ENCODE data around the gene LMTK2.
A peak's percentile ranks its signal among the peaks of the same experiment; 100 is the strongest.

LMTK2 gene

GRCh38 chr7:98166668-98166970 is 60.0 kb downstream of the LMTK2 start:
- no peak overlapping the region for H3K27ac Mint-ChIP-seq
- H3K9me3 Mint-ChIP-seq, result no peaks in the 10 kb centered on the region
- H3K36me3 Mint-ChIP-seq (ENCODE audit: low read depth), result no peaks in the 10 kb centered on the region
- H3K4me1 Mint-ChIP-seq, result peaks cover 18% of the 10 kb centered on the region
- no peaks in the 10 kb centered on the region for H3K27me3 Mint-ChIP-seq (ENCODE audit: low read depth, poor library complexity)
- no peak for DNase-seq
- no peak overlapping the region for H3K4me3 Mint-ChIP-seq
- TF ChIP-seq, protein P1, sequence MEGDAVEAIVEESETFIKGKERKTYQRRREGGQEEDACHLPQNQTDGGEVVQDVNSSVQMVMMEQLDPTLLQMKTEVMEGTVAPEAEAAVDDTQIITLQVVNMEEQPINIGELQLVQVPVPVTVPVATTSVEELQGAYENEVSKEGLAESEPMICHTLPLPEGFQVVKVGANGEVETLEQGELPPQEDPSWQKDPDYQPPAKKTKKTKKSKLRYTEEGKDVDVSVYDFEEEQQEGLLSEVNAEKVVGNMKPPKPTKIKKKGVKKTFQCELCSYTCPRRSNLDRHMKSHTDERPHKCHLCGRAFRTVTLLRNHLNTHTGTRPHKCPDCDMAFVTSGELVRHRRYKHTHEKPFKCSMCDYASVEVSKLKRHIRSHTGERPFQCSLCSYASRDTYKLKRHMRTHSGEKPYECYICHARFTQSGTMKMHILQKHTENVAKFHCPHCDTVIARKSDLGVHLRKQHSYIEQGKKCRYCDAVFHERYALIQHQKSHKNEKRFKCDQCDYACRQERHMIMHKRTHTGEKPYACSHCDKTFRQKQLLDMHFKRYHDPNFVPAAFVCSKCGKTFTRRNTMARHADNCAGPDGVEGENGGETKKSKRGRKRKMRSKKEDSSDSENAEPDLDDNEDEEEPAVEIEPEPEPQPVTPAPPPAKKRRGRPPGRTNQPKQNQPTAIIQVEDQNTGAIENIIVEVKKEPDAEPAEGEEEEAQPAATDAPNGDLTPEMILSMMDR (IDR thresholded peaks at IDR 0.05), result no peak

DNA sequence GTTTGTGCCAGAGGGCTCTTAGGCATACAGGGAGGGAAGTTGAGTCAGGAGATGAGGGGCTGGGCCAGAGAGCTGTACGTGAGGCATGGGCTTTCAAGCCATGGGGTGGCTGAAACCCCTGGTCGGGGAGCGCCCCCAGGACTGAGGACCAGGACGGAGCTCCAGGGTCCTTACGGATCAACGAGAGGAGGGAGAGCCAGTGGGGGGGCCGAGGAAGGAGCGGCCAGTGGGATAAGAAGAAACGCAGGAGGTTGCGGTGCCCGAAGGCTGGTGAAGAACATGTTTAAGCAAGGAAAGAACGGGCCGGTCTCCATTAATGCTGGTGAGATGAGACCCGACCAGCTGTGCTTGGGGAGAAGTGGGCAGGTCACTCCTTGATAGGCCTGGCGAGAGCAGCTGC is 61.0 kb downstream of the LMTK2 start:
- peaks cover 4% of the 10 kb centered on the region for H3K36me3 Mint-ChIP-seq (ENCODE audit: low read depth)
- peaks cover 22% of the 10 kb centered on the region for H3K4me1 Mint-ChIP-seq
- no peak overlapping the region for H3K4me3 Mint-ChIP-seq
- H3K9me3 Mint-ChIP-seq, result no peaks in the 10 kb centered on the region
- TF ChIP-seq, protein P1 (IDR thresholded peaks at IDR 0.05), result no peak
- no peak for DNase-seq
- no peak overlapping the region for H3K27ac Mint-ChIP-seq
- no peaks in the 10 kb centered on the region for H3K27me3 Mint-ChIP-seq (ENCODE audit: low read depth, poor library complexity)

DNA sequence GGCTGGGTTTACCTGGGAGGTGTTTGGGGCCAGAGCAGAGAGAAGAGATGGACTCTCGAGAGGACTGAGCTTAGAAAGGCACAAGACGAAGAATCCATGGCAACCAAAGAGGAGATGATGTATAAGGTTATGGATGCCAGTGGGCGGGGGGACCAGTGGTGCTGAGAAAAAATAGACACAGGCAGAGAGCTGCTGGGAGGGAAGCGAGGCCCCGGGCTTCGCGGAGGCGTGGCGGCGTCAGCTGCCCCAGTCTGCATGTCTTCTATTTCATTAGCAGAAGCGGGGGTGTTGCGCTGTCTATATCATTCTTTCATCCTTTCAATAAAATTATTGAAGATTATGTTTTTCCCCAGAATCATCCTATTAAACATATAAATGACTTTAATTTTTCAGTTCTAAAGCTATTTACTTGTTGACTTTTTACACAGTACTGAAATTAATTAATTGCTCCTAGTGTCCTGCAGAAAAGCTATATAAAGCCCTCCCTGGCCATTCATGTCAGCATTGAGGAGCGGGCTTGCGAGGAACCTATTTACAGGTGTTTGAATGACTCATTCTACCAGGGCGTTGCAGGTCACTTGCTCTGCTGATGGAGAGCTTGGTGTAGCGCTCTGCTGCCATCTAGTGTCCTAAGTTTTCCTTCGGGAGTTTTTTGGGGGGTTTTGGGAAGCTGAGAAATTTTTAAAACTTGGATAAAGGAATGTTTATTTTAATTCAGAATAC is 61.7 kb downstream of the LMTK2 start:
- H3K27me3 Mint-ChIP-seq (ENCODE audit: low read depth, poor library complexity), result no peaks in the 10 kb centered on the region
- H3K9me3 Mint-ChIP-seq, result no peaks in the 10 kb centered on the region
- H3K36me3 Mint-ChIP-seq (ENCODE audit: low read depth), result peaks cover 8% of the 10 kb centered on the region
- H3K4me3 Mint-ChIP-seq, result no peak overlapping the region
- H3K4me1 Mint-ChIP-seq, result peaks cover 22% of the 10 kb centered on the region
- TF ChIP-seq, protein P1 (IDR thresholded peaks at IDR 0.05), result peak; percentile 86
- no peak overlapping the region for H3K27ac Mint-ChIP-seq
- DNase-seq, result peak; percentile 70

GRCh38 chr7:98168904-98169621 is 62.4 kb downstream of the LMTK2 start:
- TF ChIP-seq, protein P1 (IDR thresholded peaks at IDR 0.05), result no peak
- H3K9me3 Mint-ChIP-seq, result no peaks in the 10 kb centered on the region
- peaks cover 20% of the 10 kb centered on the region for H3K4me1 Mint-ChIP-seq
- H3K36me3 Mint-ChIP-seq (ENCODE audit: low read depth), result peaks cover 8% of the 10 kb centered on the region
- no peak overlapping the region for H3K4me3 Mint-ChIP-seq
- no peak overlapping the region for H3K27ac Mint-ChIP-seq
- no peak for DNase-seq
- H3K27me3 Mint-ChIP-seq (ENCODE audit: low read depth, poor library complexity), result no peaks in the 10 kb centered on the region

DNA sequence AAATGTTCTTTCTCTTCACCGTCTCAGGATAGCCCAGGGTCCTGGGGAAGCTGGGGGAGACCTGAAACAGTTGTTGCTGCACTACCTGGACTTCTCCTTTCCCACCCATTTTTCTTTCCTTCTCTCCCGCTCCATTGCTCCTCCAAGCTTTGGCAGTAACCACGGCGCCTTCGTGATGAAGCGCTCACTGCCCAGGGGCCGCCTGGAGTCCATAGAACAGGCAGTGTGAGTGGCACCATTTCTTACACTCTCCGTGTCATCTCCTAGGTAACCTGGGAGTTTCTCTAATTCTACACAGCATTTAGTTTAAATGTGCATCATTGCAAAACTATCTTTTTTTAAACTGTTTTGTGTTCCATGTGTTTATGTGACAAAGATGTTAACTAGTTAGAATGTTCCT is 64.3 kb downstream of the LMTK2 start:
- Mint-ChIP-seq H3K36me3 (ENCODE audit: low read depth) (peaks cover 13% of the 10 kb centered on the region), H3K4me3 (no peak overlapping the region), H3K27ac (peak overlapping the region; percentile 85), H3K4me1 (peaks cover 17% of the 10 kb centered on the region), H3K27me3 (ENCODE audit: low read depth, poor library complexity) (no peaks in the 10 kb centered on the region), H3K9me3 (no peaks in the 10 kb centered on the region)
- no peak for DNase-seq
- TF ChIP-seq, protein P1 (IDR thresholded peaks at IDR 0.05), result no peak

GRCh38 chr7:98171449-98171848 is 64.8 kb downstream of the LMTK2 start:
- TF ChIP-seq, protein P1 (IDR thresholded peaks at IDR 0.05), result no peak
- Mint-ChIP-seq H3K4me3 (no peak overlapping the region), H3K9me3 (no peaks in the 10 kb centered on the region), H3K36me3 (ENCODE audit: low read depth) (peaks cover 13% of the 10 kb centered on the region), H3K27me3 (ENCODE audit: low read depth, poor library complexity) (no peaks in the 10 kb centered on the region), H3K27ac (peak overlapping the region; percentile 60), H3K4me1 (peaks cover 17% of the 10 kb centered on the region)
- no peak for DNase-seq
